GM12891 (cell line): ENCODE results near the gene WEE2.

Experiments
- DNase-seq: peaks from one replicate; pipeline ENCODE4 v3.0.0; 2011; ENCODE audit warnings: low spot score; ENCODE audit not compliant: insufficient read length
- FAIRE-seq: peaks from 2 replicates; lab custom pipeline; 2011; peaks lifted over from hg19 to GRCh38; lab: Jason Lieb, UNC
- PAX5 ChIP-seq: IDR thresholded peaks from 2 replicates; pipeline ENCODE4 v1.6.1; 2011; ENCODE audit warnings: low read length, moderate library complexity, mild to moderate bottlenecking; ENCODE audit not compliant: insufficient read depth, severe bottlenecking
- POLR2A ChIP-seq: IDR thresholded peaks from 2 replicates; pipeline ENCODE4 v1.6.1; 2011; ENCODE audit warnings: low read depth, low read length, control low read depth
- POLR2AphosphoS5 ChIP-seq: IDR thresholded peaks from 2 replicates; pipeline ENCODE4 v1.6.1; 2011; ENCODE audit warnings: low read depth, low read length, control low read depth
- POU2F2 ChIP-seq: IDR thresholded peaks from 2 replicates; pipeline ENCODE4 v1.6.1; 2011; ENCODE audit warnings: low read depth, mild to moderate bottlenecking, control low read depth, low read length, moderate library complexity
- SPI1 ChIP-seq: IDR thresholded peaks from 2 replicates; pipeline ENCODE4 v1.6.1; 2011; ENCODE audit warnings: low read depth, low read length, control low read depth
- TAF1 ChIP-seq: IDR thresholded peaks from 2 replicates; pipeline ENCODE4 v1.6.1; 2011; ENCODE audit warnings: low read depth, low read length, control low read depth

Gene WEE2

GRCh38 chr7:141776374-141776773 lies 68.2 kb downstream of the WEE2 start, which contains the start of gene TAS2R4:
Gene TAS2R4 (plus strand): TSS chr7:141776674. CDS start chr7:141778489, 1,815 bp downstream.
- no peak for DNase-seq
- TF ChIP-seq POU2F2 (no peak), TAF1 (no peak), SPI1 (no peak), POLR2A (no peak), POLR2AphosphoS5 (no peak), PAX5 (no peak)
- no peak for FAIRE-seq
